HG03378 (cell line): ENCODE measurements around the gene MLLT3.

Experiments used
- ATAC-seq: cut with Tn5 transposase; IDR thresholded peaks from one replicate; pipeline ENCODE4 v1.9.1; 2021; ENCODE audit warnings: mild to moderate bottlenecking, moderate library complexity; ENCODE audit not compliant: unreplicated experiment

The MLLT3 gene

GRCh38 chr9:20518737-20519136 lies 103.6 kb downstream of the MLLT3 start:
- ATAC-seq, result no peak

GRCh38 chr9:20513126-20513913 lies 109.0 kb downstream of the MLLT3 start:
- no peak for ATAC-seq

GRCh38 chr9:20512636-20513035 lies 109.7 kb downstream of the MLLT3 start:
- no peak for ATAC-seq

DNA sequence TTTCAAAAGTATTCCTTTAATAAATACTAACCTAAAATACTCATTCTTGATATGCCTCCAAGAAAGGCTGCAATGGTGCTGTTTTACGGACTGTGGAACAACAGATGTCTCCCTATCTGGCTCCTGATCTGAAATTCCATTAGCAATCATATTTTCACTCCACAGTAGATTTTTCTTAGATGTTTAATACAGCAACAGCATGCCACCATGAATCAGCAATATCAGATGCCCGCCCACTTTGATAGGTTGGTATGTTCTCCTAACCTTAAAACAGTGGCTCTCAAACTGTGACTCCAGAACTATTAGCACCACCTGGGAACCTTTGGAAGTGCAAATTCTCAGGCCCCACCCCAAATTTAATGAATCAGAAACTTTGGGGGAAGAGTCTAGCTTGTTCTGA lies 110.2 kb downstream of the MLLT3 start:
- ATAC-seq, result no peak

- no peak for ATAC-seq
These were observed 110.6 kb downstream of the MLLT3 start for GRCh38 chr9:20511686-20512085.

GRCh38 chr9:20509466-20509865 lies 112.8 kb downstream of the MLLT3 start:
- no peak for ATAC-seq

DNA sequence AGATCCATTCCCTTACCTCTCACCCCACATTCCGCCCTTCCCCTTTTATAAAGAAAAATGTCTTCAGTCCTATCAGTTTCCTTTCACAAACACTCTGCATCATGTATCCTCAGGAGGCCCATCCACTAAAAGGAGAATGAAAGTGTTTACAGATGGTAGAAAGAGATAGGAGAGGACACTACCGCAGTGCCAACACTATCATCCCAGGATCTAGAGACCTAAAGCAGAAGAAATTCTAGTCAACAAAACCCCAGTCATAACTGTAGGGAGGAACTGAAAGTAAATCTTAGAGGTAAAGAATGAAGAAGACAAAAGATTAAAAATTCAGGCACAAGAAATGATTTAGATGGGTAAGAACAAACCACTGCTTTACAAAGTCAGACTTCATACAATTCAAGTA lies 114.1 kb downstream of the MLLT3 start:
- ATAC-seq, result peak; percentile 90

DNA sequence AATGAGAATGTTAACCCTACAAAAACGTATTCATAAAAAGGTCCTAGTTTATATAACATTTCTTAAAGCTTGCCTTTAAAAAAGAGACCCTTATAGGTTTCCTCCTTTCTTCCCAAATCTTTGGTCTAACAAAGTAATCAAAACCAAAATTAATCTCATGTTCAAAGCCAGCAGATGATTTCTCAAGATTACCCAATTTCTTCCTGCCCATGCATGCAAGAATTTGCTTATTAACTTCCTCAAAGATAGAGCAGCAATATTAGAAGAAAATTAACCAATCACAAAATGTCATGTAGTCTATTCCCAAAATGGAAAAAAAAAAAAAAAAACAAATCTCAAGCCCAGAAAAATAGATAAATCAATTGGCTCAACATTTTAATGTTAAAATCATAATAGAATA lies 114.9 kb downstream of the MLLT3 start:
- ATAC-seq, result no peak

- ATAC-seq, result no peak
These were observed 116.0 kb downstream of the MLLT3 start for GRCh38 chr9:20506099-20506900.

- ATAC-seq, result no peak
These were observed 116.7 kb downstream of the MLLT3 start for GRCh38 chr9:20505574-20505973.

DNA sequence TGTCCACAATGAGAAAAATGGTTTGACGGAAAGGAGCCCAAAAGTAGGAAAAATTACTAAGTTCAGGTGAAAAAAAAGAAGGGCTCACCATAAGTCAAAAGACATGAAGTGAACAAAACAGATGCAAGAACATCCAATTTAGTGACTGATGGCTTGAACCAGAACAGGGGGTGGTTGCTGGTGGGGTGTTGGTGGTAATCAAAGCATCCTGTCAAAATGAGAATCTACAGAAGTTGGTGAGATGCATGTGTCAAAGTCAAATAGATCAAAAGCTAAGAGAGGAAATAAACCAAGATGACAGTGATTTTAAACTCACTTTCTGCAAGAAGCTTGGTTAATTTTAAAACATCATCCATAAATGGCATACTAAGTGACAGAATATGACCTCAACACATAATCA lies 117.4 kb downstream of the MLLT3 start:
- no peak for ATAC-seq

DNA sequence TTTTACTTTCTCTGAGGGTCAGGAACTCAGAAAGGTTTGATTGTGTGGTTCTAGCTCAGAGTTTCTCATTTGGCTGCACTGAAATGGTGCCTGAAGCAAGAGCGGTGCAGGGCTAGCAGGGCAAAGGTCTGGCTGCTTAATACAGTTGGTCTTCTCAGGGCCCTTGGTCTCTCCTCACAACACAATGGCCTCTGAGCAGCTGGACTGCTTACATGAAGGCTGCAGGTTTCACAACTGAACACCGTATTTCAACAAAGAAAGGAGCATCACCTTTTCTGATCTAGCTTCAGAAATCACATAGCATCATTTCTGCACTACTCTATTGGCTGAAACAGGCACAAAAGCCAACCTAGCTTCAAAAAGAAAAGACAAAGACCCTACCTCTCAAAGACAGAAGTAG lies 122.2 kb downstream of the MLLT3 start:
- no peak for ATAC-seq

DNA sequence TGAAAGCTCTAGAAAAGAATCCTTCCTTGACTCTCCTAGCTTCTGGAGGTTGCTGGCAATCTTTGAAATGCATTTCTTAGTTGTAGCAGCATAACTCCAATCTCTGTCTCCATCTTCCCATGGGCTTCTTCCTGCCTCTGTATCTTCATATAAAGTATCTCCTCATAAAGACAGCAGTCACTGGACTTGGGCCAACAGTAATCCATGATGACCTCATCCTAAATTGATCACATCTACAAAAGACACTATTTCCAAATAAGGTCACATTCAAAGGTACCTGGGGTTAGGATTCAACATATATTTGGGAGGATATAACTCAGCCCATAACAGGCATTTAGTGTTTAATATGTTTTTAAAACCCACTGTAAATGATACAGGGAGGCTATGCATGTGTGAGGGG lies 123.3 kb downstream of the MLLT3 start:
- ATAC-seq, result no peak

DNA sequence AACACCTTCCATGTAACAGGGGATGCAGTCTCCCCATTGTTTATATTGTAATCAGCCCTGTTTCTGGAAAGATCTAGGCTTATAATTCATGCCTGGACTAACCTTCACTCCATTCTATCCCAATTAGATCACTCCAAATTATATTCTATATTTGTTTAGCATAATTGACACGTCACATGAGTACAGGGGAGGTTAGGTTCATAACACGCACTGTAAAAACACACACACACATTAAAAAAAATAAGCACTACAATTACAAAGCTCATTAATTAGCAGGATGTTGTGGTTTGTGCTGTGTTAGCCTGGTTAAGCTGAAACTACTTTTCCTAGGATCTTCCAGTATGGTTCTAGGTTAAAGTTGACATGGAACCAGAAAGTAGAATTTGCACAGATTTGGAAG lies 126.0 kb downstream of the MLLT3 start:
- ATAC-seq, result no peak

GRCh38 chr9:20495098-20495497 lies 127.2 kb downstream of the MLLT3 start:
- ATAC-seq, result no peak

- ATAC-seq, result no peak
These were observed 128.3 kb downstream of the MLLT3 start for GRCh38 chr9:20494035-20494434.

DNA sequence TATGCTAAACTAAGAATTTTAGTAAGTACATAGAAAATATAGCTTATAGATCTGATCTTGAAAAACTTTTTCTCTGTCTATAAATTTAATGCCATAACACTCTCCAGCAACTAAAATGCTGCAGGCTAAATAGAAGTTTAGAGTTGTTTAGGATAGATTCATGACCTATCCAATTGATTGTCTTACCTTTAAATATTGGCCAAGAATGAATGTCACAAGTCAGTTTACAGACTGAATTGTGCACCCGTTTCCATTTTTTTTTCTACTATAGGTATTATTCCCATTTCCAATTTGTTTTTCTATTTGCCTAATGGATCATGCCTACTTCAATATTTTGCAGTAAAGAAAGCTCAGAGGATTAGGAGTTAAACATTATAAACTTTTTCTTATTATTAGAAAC lies 129.5 kb downstream of the MLLT3 start:
- ATAC-seq, result no peak

GRCh38 chr9:20491612-20492011 lies 130.7 kb downstream of the MLLT3 start:
- no peak for ATAC-seq

DNA sequence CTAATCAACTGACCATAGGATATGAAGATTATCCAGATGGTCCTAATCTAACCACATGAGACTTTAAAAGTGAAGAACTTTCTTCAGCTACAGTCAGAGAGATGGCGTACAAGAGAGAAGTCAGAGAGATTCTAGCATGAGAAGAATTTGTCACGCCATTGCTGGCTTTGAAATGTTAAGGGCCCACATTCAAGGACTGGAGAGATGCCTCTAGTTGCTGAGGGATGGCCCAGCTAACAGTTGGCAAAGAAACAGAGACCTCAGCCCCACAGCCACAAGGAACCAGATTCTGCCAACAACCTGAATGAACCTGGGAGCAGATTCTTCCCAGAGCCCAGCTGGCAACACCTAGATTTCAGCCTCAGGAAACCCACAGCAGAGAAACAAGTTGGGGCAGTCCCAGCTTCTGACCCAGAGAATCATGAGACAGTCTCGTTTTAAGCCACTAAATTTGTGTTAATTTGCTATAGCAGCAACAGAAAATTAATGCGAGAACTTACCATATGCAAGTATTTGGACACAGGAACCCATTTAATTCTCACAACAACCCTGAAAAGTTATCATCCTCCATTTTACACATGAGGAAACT lies 132.0 kb downstream of the MLLT3 start:
- peak; percentile 47 for ATAC-seq

DNA sequence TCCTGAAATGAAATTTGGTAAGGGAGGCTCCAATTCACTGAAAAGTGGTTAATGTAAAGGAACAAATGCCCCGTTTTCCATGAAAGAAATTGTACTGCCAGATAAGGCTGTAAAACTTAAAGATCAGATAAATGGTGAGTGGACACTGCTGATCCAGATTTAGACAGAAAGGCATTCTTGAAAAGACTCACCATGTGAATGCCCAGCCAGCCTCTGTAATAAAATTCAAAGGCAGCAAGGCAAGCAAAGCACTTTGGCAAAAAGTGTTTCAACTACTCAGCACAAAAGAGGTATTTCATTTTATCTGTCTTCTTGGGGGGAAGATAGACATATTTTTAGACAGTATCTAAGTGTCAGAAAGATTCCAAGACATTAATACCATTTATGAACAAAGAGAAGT lies 133.6 kb downstream of the MLLT3 start:
- ATAC-seq, result no peak

DNA sequence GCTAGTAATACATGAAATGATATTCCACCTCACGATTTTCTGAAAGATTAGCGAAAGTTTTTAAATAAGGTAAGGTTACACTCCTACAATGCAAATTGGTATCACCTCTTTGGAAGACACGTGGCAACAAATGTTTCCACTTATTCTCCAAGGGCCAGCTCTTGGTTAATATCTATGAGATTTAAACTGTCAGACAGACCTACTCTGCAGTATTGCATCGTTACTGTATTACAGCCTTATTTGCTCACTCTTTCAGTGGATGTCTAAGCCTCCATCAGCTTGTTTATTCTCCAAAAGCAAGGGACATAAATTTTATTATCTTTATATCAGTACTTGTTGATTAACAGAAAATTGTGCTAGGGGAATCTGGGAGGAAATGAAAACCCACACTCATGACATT lies 135.7 kb downstream of the MLLT3 start:
- ATAC-seq, result no peak

GRCh38 chr9:20481437-20481836 lies 140.9 kb downstream of the MLLT3 start:
- ATAC-seq, result no peak
